Tibial nerve (tissue), 4 donors: Measurements from ENCODE around the gene CLDN16. TPM values are rescaled to one million over a fixed set of nuclear protein-coding genes. Genes with fewer than 3 reads are reported as not detected.

Experiments used
- DNase-seq, 2 donors: peaks; one replicate each; pipeline ENCODE4 v3.0.0-alpha.2; 2019; ENCODE audit warnings: low spot score in 2 of 2
- H3K27ac ChIP-seq, 4 donors: fragments of 200-600 bp; sonication (generic) in 3 of 4; one replicate each; pipeline ENCODE4 v1.5.1; 2017 to 2019; ENCODE audit warnings: mild to moderate bottlenecking in 1 of 4
- H3K27me3 ChIP-seq, 2 donors: fragments of 200-600 bp; sonication (generic) in 1 of 2; one replicate each; pipeline versions ENCODE4 v1.5.1 to v1.6.0; 2017 to 2019
- H3K36me3 ChIP-seq, 3 donors: fragments of 200-600 bp; sonication (generic); one replicate each; pipeline ENCODE4 v1.5.1; 2018 to 2019
- H3K4me1 ChIP-seq, 4 donors: fragments of 200-600 bp; sonication (generic) in 3 of 4; one replicate each; pipeline ENCODE4 v1.5.1; 2017 to 2019
- H3K4me3 ChIP-seq, 4 donors: fragments of 200-600 bp; sonication (generic) in 3 of 4; one replicate each; pipeline ENCODE4 v1.5.1; 2017 to 2019; ENCODE audit warnings: mild to moderate bottlenecking in 1 of 4, moderate library complexity in 1 of 4
- H3K9me3 ChIP-seq, 4 donors: fragments of 200-600 bp; sonication (generic) in 3 of 4; one replicate each; pipeline ENCODE4 v1.5.1; 2017 to 2019
- CTCF ChIP-seq, 5 experiments: fragments of 200-600 bp in 3 of 5; fragments of 450-650 bp in 2 of 5; sonication (generic) in 3 of 5; IDR thresholded peaks; one replicate each; pipeline ENCODE4 v1.5.1; 2016 to 2019; ENCODE audit warnings: antibody characterized with exemption in 5 of 5, mild to moderate bottlenecking in 3 of 5, moderate library complexity in 2 of 5
- EP300 ChIP-seq, 2 donors: sonication (generic); formaldehyde crosslinking; IDR thresholded peaks; one replicate each; pipeline ENCODE4 v1.6.1; 2017; ENCODE audit warnings: antibody characterized with exemption in 2 of 2, mild to moderate bottlenecking in 1 of 2
- POLR2A ChIP-seq, 2 donors: fragments of 450-650 bp; IDR thresholded peaks; one replicate each; pipeline ENCODE4 v1.6.1; 2017; ENCODE audit warnings: antibody characterized with exemption in 2 of 2, mild to moderate bottlenecking in 2 of 2, moderate library complexity in 2 of 2
- WGBS, 2 donors: methylation state at CpG; one replicate each; pipeline ENCODE4 v1.1.5; 2018; 5-methylcytosine and 5-hydroxymethylcytosine counted together
- total RNA-seq, 4 donors: library from RNA; depleted of rRNA; stranded (reverse); fragments of >200 nt; gene quantifications; one replicate each; pipeline ENCODE4 v1.1.0, GENCODE V29; 2016

CLDN16 gene
- total RNA-seq, 4 donors from 2014 or later: 0.44 TPM; not detected in 3

GRCh38 chr3:190385731-190386688 lies 2.0 kb upstream of the CLDN16 start:
- Histone ChIP-seq H3K27ac (no peak overlapping the region), H3K27me3 (no peaks in the 10 kb centered on the region), H3K9me3 (no peaks in the 10 kb centered on the region), H3K36me3 (no peaks in the 10 kb centered on the region), H3K4me3 (no peak overlapping the region), H3K4me1 (peaks cover 0 to 11% (median 0%) of the 10 kb centered on the region in 4 donors)
- TF ChIP-seq CTCF (IDR thresholded peaks at IDR 0.05) (no peak), EP300 (IDR thresholded peaks at IDR 0.05) (no peak), POLR2A (IDR thresholded peaks at IDR 0.05) (no peak)
- 46 to 53% methylated on average over 8 of the region's 8 CpGs for WGBS, 2 donors
- peak in 1 of 2 donors; percentile 24 for DNase-seq

DNA sequence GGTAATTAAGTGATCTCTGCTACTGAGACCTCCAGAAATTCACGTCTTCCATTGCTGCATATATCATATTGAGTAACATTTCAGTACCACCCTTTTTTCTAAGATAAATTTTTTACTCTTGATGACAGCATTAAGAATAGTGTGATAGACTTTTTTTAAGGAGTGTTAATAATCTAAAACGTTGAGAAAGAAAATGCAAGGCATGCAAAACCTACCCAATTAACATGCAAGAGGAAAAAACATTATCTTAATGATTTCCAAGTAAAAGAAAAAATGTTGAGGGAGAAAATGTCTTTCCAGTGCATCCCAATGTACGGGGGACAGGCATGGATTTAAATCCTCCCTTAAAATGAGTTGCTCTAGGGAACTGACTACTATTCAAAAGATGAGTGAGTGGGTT lies 740 bp downstream of the CLDN16 start:
- Histone ChIP-seq H3K27ac (no peak overlapping the region), H3K36me3 (no peaks in the 10 kb centered on the region), H3K9me3 (no peaks in the 10 kb centered on the region), H3K4me3 (no peak overlapping the region), H3K27me3 (no peaks in the 10 kb centered on the region), H3K4me1 (peaks cover 0 to 11% (median 0%) of the 10 kb centered on the region in 4 donors)
- TF ChIP-seq CTCF (IDR thresholded peaks at IDR 0.05) (no peak), EP300 (IDR thresholded peaks at IDR 0.05) (no peak), POLR2A (IDR thresholded peaks at IDR 0.05) (no peak)
- no peak for DNase-seq
- WGBS, 2 donors: 71 to 75% methylated on average over 3 of the region's 3 CpGs

DNA sequence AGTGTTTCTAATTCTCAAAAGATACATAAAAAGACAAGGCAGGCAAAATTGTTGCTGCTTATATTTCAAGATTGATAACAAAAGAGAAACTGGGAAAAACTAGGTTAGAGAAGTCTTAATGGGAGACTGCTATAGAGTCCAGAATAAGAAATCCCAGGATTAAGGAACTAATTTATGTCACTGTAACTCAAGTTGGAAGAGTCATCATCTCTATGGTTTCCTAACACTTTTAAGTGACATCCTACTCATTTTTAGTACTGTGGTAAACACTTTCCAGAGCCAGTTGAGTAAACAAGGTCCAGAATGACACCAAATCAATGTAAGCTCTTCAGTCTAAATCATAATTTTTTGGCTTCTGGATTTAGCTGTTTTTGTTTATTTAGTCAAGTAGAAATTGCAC lies 8.0 kb downstream of the CLDN16 start:
- Histone ChIP-seq H3K4me3 (no peak overlapping the region), H3K36me3 (no peaks in the 10 kb centered on the region), H3K9me3 (no peaks in the 10 kb centered on the region), H3K27me3 (no peaks in the 10 kb centered on the region), H3K27ac (no peak overlapping the region), H3K4me1 (no peaks in the 10 kb centered on the region)
- no peak for TF ChIP-seq POLR2A (IDR thresholded peaks at IDR 0.05)
- TF ChIP-seq EP300 (IDR thresholded peaks at IDR 0.05): no peak
- no peak for DNase-seq

GRCh38 chr3:190397889-190398288 lies 9.9 kb downstream of the CLDN16 start:
- TF ChIP-seq CTCF (IDR thresholded peaks at IDR 0.05): no peak
- TF ChIP-seq EP300 (IDR thresholded peaks at IDR 0.05): no peak
- no peak for TF ChIP-seq POLR2A (IDR thresholded peaks at IDR 0.05)
- no peaks in the 10 kb centered on the region for H3K36me3 ChIP-seq
- DNase-seq: no peak

DNA sequence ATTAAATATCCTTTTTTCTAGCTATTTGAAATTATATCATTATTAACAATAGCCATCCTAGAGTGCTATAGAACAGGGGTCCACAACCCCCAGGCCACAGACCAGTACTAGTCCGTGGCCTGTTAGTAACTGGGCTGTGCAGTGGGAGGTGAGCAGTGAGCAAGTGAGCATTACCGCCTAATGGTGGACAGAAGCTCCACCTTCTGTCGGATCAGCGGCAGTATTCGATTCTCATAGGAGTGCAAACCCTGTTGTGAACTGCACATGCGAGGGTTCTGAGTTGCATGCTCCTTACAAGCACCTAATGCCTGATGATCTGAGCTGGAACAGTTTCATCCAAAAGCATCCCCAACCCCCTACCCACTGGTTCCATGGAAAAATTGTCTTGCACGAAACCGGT lies 11.7 kb downstream of the CLDN16 start:
- Histone ChIP-seq H3K4me1 (no peaks in the 10 kb centered on the region), H3K36me3 (no peaks in the 10 kb centered on the region), H3K9me3 (no peaks in the 10 kb centered on the region), H3K27ac (no peak overlapping the region), H3K4me3 (no peak overlapping the region), H3K27me3 (no peaks in the 10 kb centered on the region)
- DNase-seq: no peak
- WGBS, 2 donors: 96 to 98% methylated on average over 8 of the region's 8 CpGs
- TF ChIP-seq POLR2A (IDR thresholded peaks at IDR 0.05) (no peak), EP300 (IDR thresholded peaks at IDR 0.05) (no peak), CTCF (IDR thresholded peaks at IDR 0.05) (no peak)

More at GRCh38 chr3:190397889-190398288, 9.9 kb downstream of the CLDN16 start:
- Histone ChIP-seq H3K27ac (no peak overlapping the region), H3K4me3 (no peak overlapping the region), H3K27me3 (no peaks in the 10 kb centered on the region), H3K4me1 (no peaks in the 10 kb centered on the region), H3K9me3 (no peaks in the 10 kb centered on the region)
- 70 to 73% methylated on average over 4 of the region's 4 CpGs for WGBS, 2 donors
